H9 (cell line): ENCODE measurements around the gene CES2. TPM values are rescaled to one million over a fixed set of nuclear protein-coding genes. Genes with fewer than 3 reads are reported as not detected.

Experiments
- DNase-seq: peaks from one replicate; pipeline ENCODE4 v3.0.0-alpha.2; 2017
- H2AFZ ChIP-seq: one replicate; pipeline ENCODE4 v1.6.1; 2013; ENCODE audit warnings: mild to moderate bottlenecking, low read length, control low read depth, moderate library complexity
- H2AK5ac ChIP-seq: 2 replicates; pipeline ENCODE4 v1.6.1; 2013; ENCODE audit warnings: low read length, control low read depth, mixed read lengths; ENCODE audit not compliant: insufficient read length
- H2BK120ac ChIP-seq: one replicate; pipeline ENCODE4 v1.6.1; 2013; ENCODE audit warnings: low read depth, mild to moderate bottlenecking, low read length, control low read depth, inconsistent platforms; ENCODE audit not compliant: poor library complexity, severe bottlenecking
- H2BK12ac ChIP-seq: 2 replicates; pipeline ENCODE4 v1.6.1; 2013; ENCODE audit warnings: low read length, control low read depth, mixed read lengths, low read depth; ENCODE audit not compliant: insufficient read length
- H2BK15ac ChIP-seq: 2 replicates; pipeline ENCODE4 v1.6.1; 2013; ENCODE audit warnings: low read depth, low read length, control low read depth
- H2BK20ac ChIP-seq: one replicate; pipeline ENCODE4 v1.6.1; 2013; ENCODE audit warnings: low read depth, mild to moderate bottlenecking, low read length, control low read depth, inconsistent platforms; ENCODE audit not compliant: poor library complexity, severe bottlenecking
- H2BK5ac ChIP-seq: 2 replicates; pipeline ENCODE4 v1.6.1; 2013; ENCODE audit warnings: low read length, control low read depth, mixed read lengths; ENCODE audit not compliant: insufficient read length
- H3K14ac ChIP-seq: 2 replicates; pipeline ENCODE4 v1.6.1; 2013; ENCODE audit warnings: low read length, control low read depth; ENCODE audit not compliant: insufficient read depth
- H3K18ac ChIP-seq: 2 replicates; pipeline ENCODE4 v1.6.1; 2013; ENCODE audit warnings: low read depth, mild to moderate bottlenecking, mixed read lengths, low read length, control low read depth; ENCODE audit not compliant: insufficient read length
- H3K23ac ChIP-seq: 2 replicates; pipeline ENCODE4 v1.6.1; 2013; ENCODE audit warnings: low read length, control low read depth, mixed read lengths, low read depth; ENCODE audit not compliant: insufficient read length
- H3K23me2 ChIP-seq: 2 replicates; pipeline ENCODE4 v1.6.1; 2013; ENCODE audit warnings: low read depth, mild to moderate bottlenecking, mixed read lengths, low read length, control low read depth; ENCODE audit not compliant: insufficient read length, poor library complexity, severe bottlenecking
- H3K27ac ChIP-seq: 2 replicates; pipeline ENCODE4 v1.5.1; 2013; ENCODE audit warnings: low read length, control low read depth, mixed read lengths, low read depth; ENCODE audit not compliant: insufficient read length
- H3K27me3 ChIP-seq: 2 replicates; pipeline ENCODE4 v1.6.1; 2013; ENCODE audit warnings: low read length, control low read depth, inconsistent platforms; ENCODE audit not compliant: insufficient read depth
- H3K4ac ChIP-seq: 2 replicates; pipeline ENCODE4 v1.6.1; 2013; ENCODE audit warnings: low read depth, mild to moderate bottlenecking, control low read depth, inconsistent platforms, low read length, moderate library complexity
- H3K4me1 ChIP-seq: 2 replicates; pipeline ENCODE4 v1.6.1; 2013; ENCODE audit warnings: low read length, control low read depth, inconsistent platforms; ENCODE audit not compliant: insufficient read depth
- H3K4me2 ChIP-seq: 2 replicates; pipeline ENCODE4 v1.6.1; 2013; ENCODE audit warnings: low read length, control low read depth, mixed read lengths; ENCODE audit not compliant: insufficient read length, insufficient read depth
- H3K56ac ChIP-seq: 2 replicates; pipeline ENCODE4 v1.6.1; 2013; ENCODE audit warnings: low read depth, mild to moderate bottlenecking, mixed read lengths, low read length, control low read depth; ENCODE audit not compliant: insufficient read length
- H3K79me1 ChIP-seq: 2 replicates; pipeline ENCODE4 v1.6.1; 2013; ENCODE audit warnings: low read depth, mild to moderate bottlenecking, moderate library complexity, low read length, control low read depth, inconsistent platforms; ENCODE audit not compliant: insufficient read depth, poor library complexity, severe bottlenecking
- H3K79me2 ChIP-seq: 2 replicates; pipeline ENCODE4 v1.6.1; 2013; ENCODE audit warnings: low read length, control low read depth, inconsistent platforms; ENCODE audit not compliant: insufficient read depth
- H3K9ac ChIP-seq: 2 replicates; pipeline ENCODE4 v1.6.1; 2013; ENCODE audit warnings: low read length, control low read depth, mixed read lengths; ENCODE audit not compliant: insufficient read length; ENCODE audit errors: extremely low read depth
- H3K9me3 ChIP-seq: one replicate; pipeline ENCODE4 v1.6.1; 2013; ENCODE audit warnings: low read depth, low read length, inconsistent platforms; ENCODE audit not compliant: control insufficient read depth
- H3T11ph ChIP-seq: one replicate; pipeline ENCODE4 v1.6.1; 2013; ENCODE audit warnings: mild to moderate bottlenecking, low read length, control low read depth, inconsistent platforms
- H4K20me1 ChIP-seq: one replicate; pipeline ENCODE4 v1.6.1; 2013; ENCODE audit not compliant: control insufficient read depth, insufficient read length, insufficient read depth
- H4K5ac ChIP-seq: 2 replicates; pipeline ENCODE4 v1.6.1; 2013; ENCODE audit warnings: low read depth, mild to moderate bottlenecking, mixed read lengths, low read length, control low read depth; ENCODE audit not compliant: insufficient read length
- H4K8ac ChIP-seq: replicated peaks from 2 replicates; pipeline ENCODE4 v1.6.1; 2013; ENCODE audit warnings: low read length, control low read depth, mixed read lengths, low read depth; ENCODE audit not compliant: insufficient read length
- H4K91ac ChIP-seq: 2 replicates; pipeline ENCODE4 v1.6.1; 2013; ENCODE audit warnings: low read depth, mild to moderate bottlenecking, moderate library complexity, mixed read lengths, low read length, control low read depth; ENCODE audit not compliant: insufficient read length
- H3K27ac Mint-ChIP-seq, 3 experiments: 2 replicates in 2 of 3; 3 replicates in 1 of 3; pipeline ENCODE4 v1.8.0; 2020 to 2021; ENCODE audit warnings: mixed read lengths in 3 of 3, mild to moderate bottlenecking in 1 of 3, moderate library complexity in 1 of 3
- H3K27me3 Mint-ChIP-seq: 2 replicates; pipeline ENCODE4 v1.8.0; 2021; ENCODE audit warnings: low read depth, mild to moderate bottlenecking, moderate library complexity, mixed read lengths
- H3K36me3 Mint-ChIP-seq, 3 experiments: 2 replicates in 2 of 3; 3 replicates in 1 of 3; pipeline ENCODE4 v1.8.0; 2020 to 2021; ENCODE audit warnings: low read depth in 3 of 3, mixed read lengths in 3 of 3; ENCODE audit not compliant: insufficient read depth in 1 of 3
- H3K4me1 Mint-ChIP-seq, 2 experiments: 2 replicates each; pipeline ENCODE4 v1.8.0; 2020; ENCODE audit warnings: mixed read lengths in 2 of 2
- H3K4me3 Mint-ChIP-seq, 2 experiments: 2 replicates in 1 of 2; 3 replicates in 1 of 2; pipeline ENCODE4 v1.8.0; 2020 to 2021; ENCODE audit warnings: mild to moderate bottlenecking in 2 of 2, mixed read lengths in 2 of 2, moderate library complexity in 1 of 2
- H3K9me3 Mint-ChIP-seq, 2 experiments: 2 replicates in 1 of 2; 3 replicates in 1 of 2; pipeline ENCODE4 v1.8.0; 2020; ENCODE audit warnings: mild to moderate bottlenecking in 2 of 2, mixed read lengths in 2 of 2, moderate library complexity in 1 of 2
- CTCF ChIP-seq: fragments of 200-600 bp; sonication (generic); conservative IDR thresholded peaks from 3 replicates; pipeline ENCODE4 v1.8.0; 2021; ENCODE audit warnings: antibody characterized with exemption, mild to moderate bottlenecking
- WGBS: extraction: QIAGEN DNeasy Blood & Tissue Kit; methylation state at CpG from one replicate; pipeline ENCODE4 v1.1.7; 2013; ENCODE audit warnings: missing lambda C conversion rate, low lambda C conversion rate, mixed read lengths; ENCODE audit not compliant: insufficient read length; ENCODE audit errors: extremely low coverage; 5-methylcytosine and 5-hydroxymethylcytosine counted together
- total RNA-seq: library from RNA; stranded (reverse); gene quantifications from 2 replicates; pipeline ENCODE4 v1.2.1, GENCODE V29; 2021

Gene CES2
- total RNA-seq, 1 experiment from 2014 or later = 28.2 TPM

- Histone ChIP-seq H3K4me1 (no peaks in the 10 kb centered on the region), H2BK15ac (no peak overlapping the region), H3K9ac (no peak overlapping the region), H4K91ac (no peak overlapping the region), H3K27ac (no peak overlapping the region), H3K79me2 (no peaks in the 10 kb centered on the region), H2BK20ac (no peak overlapping the region), H2BK12ac (no peak overlapping the region), H4K20me1 (no peaks in the 10 kb centered on the region), H3K23me2 (no peaks in the 10 kb centered on the region), H3K4me2 (no peak overlapping the region), H4K8ac (no peak overlapping the region), H2BK120ac (no peak overlapping the region), H3K4ac (no peak overlapping the region), H2AFZ (no peak overlapping the region), H3K27me3 (no peaks in the 10 kb centered on the region), H3K18ac (no peak overlapping the region), H2AK5ac (no peak overlapping the region), H3K56ac (no peak overlapping the region), H3K23ac (no peak overlapping the region), H2BK5ac (no peak overlapping the region), H3K9me3 (no peaks in the 10 kb centered on the region), H4K5ac (no peak overlapping the region), H3K14ac (no peak overlapping the region), H3K79me1 (no peaks in the 10 kb centered on the region), H3T11ph (no peak overlapping the region)
- Mint-ChIP-seq H3K27ac (no peak overlapping the region), H3K36me3 (no peaks in the 10 kb centered on the region), H3K4me3 (no peak overlapping the region), H3K4me1 (peaks cover 8 to 18% of the 10 kb centered on the region in 2 experiments; a peak in 3 of 4 replicates), H3K9me3 (no peaks in the 10 kb centered on the region), H3K27me3 (peaks cover 20% of the 10 kb centered on the region)
- DNase-seq = no peak
- no CpG with 5 or more reads among the region's 13 CpGs for WGBS
- no peak for TF ChIP-seq CTCF
Measured at GRCh38 chr16:66904428-66904845, 30.9 kb upstream of the CES2 start.
